ENCODE results near the gene PPTC7. TPM values are rescaled to one million over a fixed set of nuclear protein-coding genes. Genes with fewer than 3 reads are reported as not detected.

The PPTC7 gene
- total and polyA plus RNA-seq, 2 of the 13 experiments (the other 11 are each of a cell fraction or from before 2014, with no cell fraction given): 4.8 to 12.3 TPM

- TF ChIP-seq ZNF44 (CRISPR knock-in tag; IDR thresholded peaks at IDR 0.05): no peak
- no peak for TF ChIP-seq HBP1 (CRISPR knock-in tag; IDR thresholded peaks at IDR 0.05; ENCODE audit: low read depth)
- no peak for TF ChIP-seq ZNF850 (CRISPR knock-in tag; conservative IDR thresholded peaks at IDR 0.05)
- peak; percentile 88 for TF ChIP-seq ZBTB43 (CRISPR knock-in tag; conservative IDR thresholded peaks at IDR 0.05)
- TF ChIP-seq PRDM4 (CRISPR knock-in tag; IDR thresholded peaks at IDR 0.05; ENCODE audit: borderline replicate concordance): no peak
- TF ChIP-seq DNMT1 (CRISPR knock-in tag; IDR thresholded peaks at IDR 0.05): no peak
- TF ChIP-seq CBX5 (CRISPR knock-in tag; IDR thresholded peaks at IDR 0.05; ENCODE audit: borderline replicate concordance): 0 out of 2 replicates have a peak, but pooled peaks have one; percentile 38
- peak; percentile 40; the same call in 1 of the 2 replicates for TF ChIP-seq ZNF292 (CRISPR knock-in tag; IDR thresholded peaks at IDR 0.05; ENCODE audit: borderline replicate concordance, low read depth)
- peak; percentile 72 for TF ChIP-seq MXD4 (CRISPR knock-in tag; IDR thresholded peaks at IDR 0.05)
- no peak for TF ChIP-seq POLR2AphosphoS5 (IDR thresholded peaks at IDR 0.05; ENCODE audit: low read depth, low read length)
- TF ChIP-seq POLR2A (IDR thresholded peaks at IDR 0.05; ENCODE audit: insufficient read depth in 1 of 2, low read depth in 2 of 2, low read length in 2 of 2): no peak; a peak in 1 of 4 replicates
- no peak for TF ChIP-seq BORCS8-MEF2B (CRISPR knock-in tag; IDR thresholded peaks at IDR 0.05)
- TF ChIP-seq NFIB (CRISPR knock-in tag; IDR thresholded peaks at IDR 0.05; ENCODE audit: borderline replicate concordance): no peak
- TF ChIP-seq ZNF280B (CRISPR knock-in tag; IDR thresholded peaks at IDR 0.05; ENCODE audit: borderline replicate concordance): no peak
- no peak for TF ChIP-seq DZIP1 (CRISPR knock-in tag; IDR thresholded peaks at IDR 0.05)
- no peak for TF ChIP-seq ZBTB25 (CRISPR knock-in tag; IDR thresholded peaks at IDR 0.05)
- 0 out of 2 replicates have a peak, but pooled peaks have one; percentile 32 for TF ChIP-seq ZSCAN21 (CRISPR knock-in tag; IDR thresholded peaks at IDR 0.05; ENCODE audit: borderline replicate concordance)
- no peak for TF ChIP-seq CBX2 (IDR thresholded peaks at IDR 0.05; ENCODE audit: low read depth, low read length)
- no peak for TF ChIP-seq CBX2 (CRISPR knock-in tag; IDR thresholded peaks at IDR 0.05; ENCODE audit: low read depth)
- no peak for TF ChIP-seq FLYWCH1 (CRISPR knock-in tag; IDR thresholded peaks at IDR 0.05)
Observed at GRCh38 chr12:110575326-110575725, 7.8 kb downstream of the PPTC7 start (continued).
